Right lobe of liver (tissue), 4 donors: Measurements from ENCODE around the gene RFX4.

Source experiments
- POLR2A ChIP-seq: fragments of 450-650 bp; IDR thresholded peaks from one replicate; pipeline ENCODE4 v1.6.1; 2017; ENCODE audit warnings: antibody characterized with exemption, mild to moderate bottlenecking
- TF ChIP-seq, protein P1 (sequence below), 4 donors: fragments of 200-600 bp in 3 of 4; fragments of 450-650 bp in 1 of 4; IDR thresholded peaks; one replicate each; pipeline versions ENCODE4 v1.5.1 to v1.8.0; 2016 to 2022; ENCODE audit warnings: antibody characterized with exemption in 4 of 4, mild to moderate bottlenecking in 2 of 4
- donor health status: DM: no; HTN: no; CAD: no.
- donor health status: DM: no; HTN: no; CAD: no.
- donor health status: DM: no; HTN: yes; CAD: no.

DNA sequence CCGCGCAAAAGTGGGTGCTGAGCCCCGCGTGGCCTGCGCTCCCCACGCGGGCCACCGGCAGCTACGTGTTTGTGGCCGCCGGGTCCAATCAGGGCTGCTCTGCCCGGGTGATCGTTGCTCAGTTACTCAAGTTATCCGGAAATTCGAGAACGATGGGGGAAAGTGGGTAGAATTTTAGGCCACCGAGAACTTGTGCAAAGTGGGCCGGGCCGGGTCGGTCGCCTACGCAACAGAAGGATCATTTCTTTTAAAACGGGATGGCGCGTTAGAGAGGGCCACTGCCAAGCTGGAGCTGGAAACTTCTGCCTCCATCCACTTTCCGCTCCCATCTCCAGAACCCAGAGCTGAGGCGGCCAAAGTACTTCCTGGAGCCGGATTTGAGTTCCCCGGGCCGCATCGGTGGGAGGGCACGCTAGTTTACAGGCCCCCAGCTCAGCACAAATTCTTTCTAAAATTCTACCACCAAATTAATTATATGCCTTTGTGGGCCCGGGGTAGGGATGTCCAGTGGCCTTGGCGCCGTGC, 3.5 kb downstream of the RFX4 start:
- TF ChIP-seq POLR2A, result no peak
- TF ChIP-seq, protein P1, sequence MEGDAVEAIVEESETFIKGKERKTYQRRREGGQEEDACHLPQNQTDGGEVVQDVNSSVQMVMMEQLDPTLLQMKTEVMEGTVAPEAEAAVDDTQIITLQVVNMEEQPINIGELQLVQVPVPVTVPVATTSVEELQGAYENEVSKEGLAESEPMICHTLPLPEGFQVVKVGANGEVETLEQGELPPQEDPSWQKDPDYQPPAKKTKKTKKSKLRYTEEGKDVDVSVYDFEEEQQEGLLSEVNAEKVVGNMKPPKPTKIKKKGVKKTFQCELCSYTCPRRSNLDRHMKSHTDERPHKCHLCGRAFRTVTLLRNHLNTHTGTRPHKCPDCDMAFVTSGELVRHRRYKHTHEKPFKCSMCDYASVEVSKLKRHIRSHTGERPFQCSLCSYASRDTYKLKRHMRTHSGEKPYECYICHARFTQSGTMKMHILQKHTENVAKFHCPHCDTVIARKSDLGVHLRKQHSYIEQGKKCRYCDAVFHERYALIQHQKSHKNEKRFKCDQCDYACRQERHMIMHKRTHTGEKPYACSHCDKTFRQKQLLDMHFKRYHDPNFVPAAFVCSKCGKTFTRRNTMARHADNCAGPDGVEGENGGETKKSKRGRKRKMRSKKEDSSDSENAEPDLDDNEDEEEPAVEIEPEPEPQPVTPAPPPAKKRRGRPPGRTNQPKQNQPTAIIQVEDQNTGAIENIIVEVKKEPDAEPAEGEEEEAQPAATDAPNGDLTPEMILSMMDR (IDR thresholded peaks at IDR 0.05), result no peak
